ENCODE data around the gene ABCA13.

ABCA13 gene

DNA sequence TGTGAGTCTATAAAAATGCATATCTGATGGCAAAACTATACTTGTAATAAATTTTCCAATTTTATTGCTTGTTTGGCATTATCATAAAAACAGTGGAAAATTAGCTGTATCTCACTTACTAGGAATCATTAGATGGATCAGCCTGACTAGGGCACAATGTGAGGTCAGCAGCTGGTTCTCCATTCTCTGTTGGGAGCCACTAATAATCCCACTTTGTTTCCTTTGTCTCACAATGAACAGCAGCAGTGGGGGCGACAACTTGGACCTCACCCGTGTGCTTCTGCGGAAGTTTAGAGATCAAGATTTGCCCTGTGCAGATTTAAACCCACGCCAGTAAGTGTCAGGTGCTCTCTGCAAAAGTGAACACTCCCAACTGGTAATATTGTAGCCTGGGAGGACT lies 295.5 kb downstream of the ABCA13 start:
- Histone ChIP-seq H3K4me3 (ENCODE audit: low read depth, low read length) (no peak overlapping the region), H3K9ac (ENCODE audit: low read depth, low read length) (no peak overlapping the region), H3K27ac (ENCODE audit: low read depth, low read length) (no peak overlapping the region), H3K9me3 (ENCODE audit: control insufficient read depth, insufficient read depth, low read length) (no peaks in the 10 kb centered on the region), H3K36me3 (ENCODE audit: control insufficient read depth, insufficient read depth, low read length) (no peaks in the 10 kb centered on the region), H3K27me3 (ENCODE audit: control insufficient read depth, insufficient read depth, low read length) (no peaks in the 10 kb centered on the region), H3K4me1 (ENCODE audit: control insufficient read depth, insufficient read depth, low read length) (peaks cover 12% of the 10 kb centered on the region; the same call in 1 of the 2 replicates)

DNA sequence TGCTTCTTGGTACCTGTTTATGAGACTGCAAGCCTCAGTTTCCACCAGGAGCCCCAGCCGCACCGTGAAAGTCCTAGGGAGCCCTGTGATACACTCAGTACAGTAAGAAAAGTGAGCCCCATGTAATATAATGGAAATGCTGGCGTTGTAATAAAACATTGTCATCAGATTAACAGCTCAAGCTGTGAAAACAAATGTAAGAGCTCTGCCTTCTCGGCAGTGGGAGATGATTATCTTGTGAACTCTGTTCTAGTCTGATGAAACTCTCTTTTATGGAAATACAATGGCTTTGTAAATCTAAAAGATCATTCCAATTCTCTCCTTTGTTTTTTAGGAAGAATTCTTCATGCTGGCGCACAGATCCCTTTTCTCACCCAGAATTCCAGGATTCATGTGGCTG lies 299.9 kb downstream of the ABCA13 start:
- H3K27me3 ChIP-seq (ENCODE audit: control insufficient read depth, insufficient read depth, low read length), result no peaks in the 10 kb centered on the region
- H3K9me3 ChIP-seq (ENCODE audit: control insufficient read depth, insufficient read depth, low read length), result no peaks in the 10 kb centered on the region
- no peak overlapping the region for H3K4me3 ChIP-seq (ENCODE audit: low read depth, low read length)
- no peak overlapping the region for H3K27ac ChIP-seq (ENCODE audit: low read depth, low read length)
- H3K36me3 ChIP-seq (ENCODE audit: control insufficient read depth, insufficient read depth, low read length), result no peaks in the 10 kb centered on the region
- H3K4me1 ChIP-seq (ENCODE audit: control insufficient read depth, insufficient read depth, low read length), result peaks cover 16% of the 10 kb centered on the region; the same call in 1 of the 2 replicates
- no peak overlapping the region for H3K9ac ChIP-seq (ENCODE audit: low read depth, low read length)

GRCh38 chr7:48472640-48473039 lies 301.4 kb downstream of the ABCA13 start:
- Histone ChIP-seq H3K4me3 (ENCODE audit: low read depth, low read length) (no peak overlapping the region), H3K36me3 (ENCODE audit: control insufficient read depth, insufficient read depth, low read length) (no peaks in the 10 kb centered on the region), H3K27ac (ENCODE audit: low read depth, low read length) (no peak overlapping the region), H3K4me1 (ENCODE audit: control insufficient read depth, insufficient read depth, low read length) (peaks cover 16% of the 10 kb centered on the region; the same call in 1 of the 2 replicates), H3K9me3 (ENCODE audit: control insufficient read depth, insufficient read depth, low read length) (no peaks in the 10 kb centered on the region), H3K27me3 (ENCODE audit: control insufficient read depth, insufficient read depth, low read length) (no peaks in the 10 kb centered on the region), H3K9ac (ENCODE audit: low read depth, low read length) (no peak overlapping the region)

DNA sequence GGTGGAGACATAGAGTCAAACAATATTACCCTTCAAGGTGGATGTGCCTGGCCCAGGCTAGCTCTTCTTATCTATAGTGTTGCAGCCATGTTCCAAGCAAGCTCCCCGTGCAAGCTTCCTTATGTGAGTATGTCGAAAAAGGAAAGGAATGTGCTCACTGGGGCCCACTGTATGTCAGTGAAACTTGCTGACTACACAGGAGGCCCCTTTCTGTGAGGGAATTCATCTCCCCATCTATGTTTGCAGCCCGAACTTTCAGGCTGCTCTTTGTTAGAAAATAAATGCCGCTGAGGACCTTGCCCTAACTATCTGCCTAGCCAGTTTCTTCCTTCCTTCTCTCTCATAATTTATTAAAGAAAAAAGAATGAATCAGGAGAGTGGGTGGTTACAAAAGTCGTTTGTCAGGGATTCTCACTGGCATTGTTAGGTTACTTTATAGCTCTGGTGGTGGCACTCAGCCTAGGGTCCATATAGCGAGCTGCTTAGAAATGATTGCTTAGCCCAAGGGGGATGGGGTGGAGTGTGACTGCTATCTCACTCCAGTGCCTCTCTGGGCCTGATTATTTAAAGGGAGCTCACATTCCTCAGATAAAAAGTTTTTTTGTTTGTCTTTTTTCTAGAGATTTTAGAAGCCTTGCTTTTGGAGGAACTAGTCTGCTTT lies 302.1 kb downstream of the ABCA13 start:
- Histone ChIP-seq H3K4me1 (ENCODE audit: control insufficient read depth, insufficient read depth, low read length) (peaks cover 16% of the 10 kb centered on the region; the same call in 1 of the 2 replicates), H3K36me3 (ENCODE audit: control insufficient read depth, insufficient read depth, low read length) (no peaks in the 10 kb centered on the region), H3K4me3 (ENCODE audit: low read depth, low read length) (no peak overlapping the region), H3K27ac (ENCODE audit: low read depth, low read length) (no peak overlapping the region), H3K9me3 (ENCODE audit: control insufficient read depth, insufficient read depth, low read length) (no peaks in the 10 kb centered on the region), H3K27me3 (ENCODE audit: control insufficient read depth, insufficient read depth, low read length) (no peaks in the 10 kb centered on the region), H3K9ac (ENCODE audit: low read depth, low read length) (no peak overlapping the region)

DNA sequence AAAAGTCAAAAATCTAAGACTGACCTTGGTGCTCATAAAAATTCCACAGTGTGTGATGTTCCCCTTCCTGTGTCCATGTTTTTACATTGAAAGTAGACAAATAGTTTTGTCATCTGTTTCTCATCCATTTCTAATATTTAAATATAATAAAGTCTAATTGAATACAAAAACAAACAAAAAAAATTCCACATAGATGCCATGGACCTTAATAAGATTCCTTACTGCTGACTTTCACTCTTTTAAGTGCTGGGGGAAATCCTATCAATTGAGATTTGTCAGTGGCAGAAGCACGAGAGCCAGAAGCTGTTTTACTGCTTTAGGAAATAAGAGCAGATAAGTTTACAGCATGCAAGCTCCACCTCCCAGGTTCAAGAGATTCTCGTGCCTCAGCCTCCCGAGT lies 310.0 kb downstream of the ABCA13 start:
- no peaks in the 10 kb centered on the region for H3K27me3 ChIP-seq (ENCODE audit: control insufficient read depth, insufficient read depth, low read length)
- no peak overlapping the region for H3K4me3 ChIP-seq (ENCODE audit: low read depth, low read length)
- H3K4me1 ChIP-seq (ENCODE audit: control insufficient read depth, insufficient read depth, low read length), result no peaks in the 10 kb centered on the region
- H3K27ac ChIP-seq (ENCODE audit: low read depth, low read length), result no peak overlapping the region
- H3K36me3 ChIP-seq (ENCODE audit: control insufficient read depth, insufficient read depth, low read length), result no peaks in the 10 kb centered on the region
- H3K9me3 ChIP-seq (ENCODE audit: control insufficient read depth, insufficient read depth, low read length), result no peaks in the 10 kb centered on the region
- no peak overlapping the region for H3K9ac ChIP-seq (ENCODE audit: low read depth, low read length)

GRCh38 chr7:48497521-48497920 lies 326.3 kb downstream of the ABCA13 start:
- H3K4me3 ChIP-seq (ENCODE audit: low read depth, low read length), result no peak overlapping the region
- H3K27ac ChIP-seq (ENCODE audit: low read depth, low read length), result no peak overlapping the region
- no peaks in the 10 kb centered on the region for H3K4me1 ChIP-seq (ENCODE audit: control insufficient read depth, insufficient read depth, low read length)
- H3K9me3 ChIP-seq (ENCODE audit: control insufficient read depth, insufficient read depth, low read length), result no peaks in the 10 kb centered on the region
- no peaks in the 10 kb centered on the region for H3K27me3 ChIP-seq (ENCODE audit: control insufficient read depth, insufficient read depth, low read length)
- no peak overlapping the region for H3K9ac ChIP-seq (ENCODE audit: low read depth, low read length)
- no peaks in the 10 kb centered on the region for H3K36me3 ChIP-seq (ENCODE audit: control insufficient read depth, insufficient read depth, low read length)

- Histone ChIP-seq H3K4me1 (ENCODE audit: control insufficient read depth, insufficient read depth, low read length) (no peaks in the 10 kb centered on the region), H3K36me3 (ENCODE audit: control insufficient read depth, insufficient read depth, low read length) (no peaks in the 10 kb centered on the region), H3K27me3 (ENCODE audit: control insufficient read depth, insufficient read depth, low read length) (no peaks in the 10 kb centered on the region), H3K27ac (ENCODE audit: low read depth, low read length) (no peak overlapping the region), H3K9ac (ENCODE audit: low read depth, low read length) (no peak overlapping the region), H3K4me3 (ENCODE audit: low read depth, low read length) (no peak overlapping the region), H3K9me3 (ENCODE audit: control insufficient read depth, insufficient read depth, low read length) (no peaks in the 10 kb centered on the region)
These were observed 330.8 kb downstream of the ABCA13 start for GRCh38 chr7:48502021-48502420.

GRCh38 chr7:48505051-48505450 lies 333.8 kb downstream of the ABCA13 start:
- Histone ChIP-seq H3K9me3 (ENCODE audit: control insufficient read depth, insufficient read depth, low read length) (no peaks in the 10 kb centered on the region), H3K27me3 (ENCODE audit: control insufficient read depth, insufficient read depth, low read length) (no peaks in the 10 kb centered on the region), H3K9ac (ENCODE audit: low read depth, low read length) (no peak overlapping the region), H3K4me1 (ENCODE audit: control insufficient read depth, insufficient read depth, low read length) (no peaks in the 10 kb centered on the region), H3K36me3 (ENCODE audit: control insufficient read depth, insufficient read depth, low read length) (no peaks in the 10 kb centered on the region), H3K27ac (ENCODE audit: low read depth, low read length) (no peak overlapping the region), H3K4me3 (ENCODE audit: low read depth, low read length) (no peak overlapping the region)

DNA sequence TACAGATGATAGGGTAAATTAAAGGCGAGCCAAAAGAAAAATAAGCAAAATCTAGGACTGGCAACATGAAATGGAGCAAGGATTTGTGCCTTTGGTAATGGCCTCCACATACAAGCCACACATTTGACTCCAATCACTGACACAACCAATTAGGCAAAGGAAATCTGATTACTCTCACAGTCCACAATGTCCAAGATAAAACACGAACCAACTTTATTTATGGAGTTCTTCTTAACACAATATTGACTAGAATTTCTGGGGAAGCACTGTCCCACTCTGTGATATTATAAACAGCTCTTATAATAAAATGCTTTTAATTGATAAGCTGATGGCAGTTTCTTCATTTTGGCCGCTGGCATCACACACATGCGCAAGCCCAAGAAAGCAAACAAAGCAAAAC lies 334.2 kb downstream of the ABCA13 start:
- H3K4me1 ChIP-seq (ENCODE audit: control insufficient read depth, insufficient read depth, low read length), result no peaks in the 10 kb centered on the region
- H3K27ac ChIP-seq (ENCODE audit: low read depth, low read length), result no peak overlapping the region
- no peak overlapping the region for H3K4me3 ChIP-seq (ENCODE audit: low read depth, low read length)
- no peaks in the 10 kb centered on the region for H3K9me3 ChIP-seq (ENCODE audit: control insufficient read depth, insufficient read depth, low read length)
- H3K36me3 ChIP-seq (ENCODE audit: control insufficient read depth, insufficient read depth, low read length), result no peaks in the 10 kb centered on the region
- H3K27me3 ChIP-seq (ENCODE audit: control insufficient read depth, insufficient read depth, low read length), result no peaks in the 10 kb centered on the region
- no peak overlapping the region for H3K9ac ChIP-seq (ENCODE audit: low read depth, low read length)

DNA sequence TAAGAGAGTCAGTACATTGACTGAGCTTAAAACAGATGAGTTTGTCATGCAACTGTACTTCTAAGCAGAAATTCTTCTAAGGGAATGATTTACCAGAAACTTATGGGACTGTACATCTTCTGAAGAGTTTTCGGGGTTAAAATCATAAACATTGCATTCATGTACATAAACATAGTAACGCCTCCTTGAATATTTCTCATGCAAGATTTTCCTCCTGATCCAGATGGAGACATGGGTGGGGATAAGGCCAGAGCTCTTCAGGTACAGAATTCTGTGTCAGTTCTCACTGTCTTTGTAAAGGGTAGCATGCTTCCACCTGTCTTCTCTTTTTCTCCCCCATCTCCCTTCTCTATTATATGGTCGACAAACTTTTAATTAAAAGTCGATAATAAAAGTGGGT lies 335.3 kb downstream of the ABCA13 start:
- H3K9me3 ChIP-seq (ENCODE audit: control insufficient read depth, insufficient read depth, low read length), result no peaks in the 10 kb centered on the region
- no peaks in the 10 kb centered on the region for H3K36me3 ChIP-seq (ENCODE audit: control insufficient read depth, insufficient read depth, low read length)
- H3K4me3 ChIP-seq (ENCODE audit: low read depth, low read length), result no peak overlapping the region
- no peak overlapping the region for H3K27ac ChIP-seq (ENCODE audit: low read depth, low read length)
- no peaks in the 10 kb centered on the region for H3K4me1 ChIP-seq (ENCODE audit: control insufficient read depth, insufficient read depth, low read length)
- H3K9ac ChIP-seq (ENCODE audit: low read depth, low read length), result no peak overlapping the region
- no peaks in the 10 kb centered on the region for H3K27me3 ChIP-seq (ENCODE audit: control insufficient read depth, insufficient read depth, low read length)

- Histone ChIP-seq H3K9me3 (ENCODE audit: control insufficient read depth, insufficient read depth, low read length) (no peaks in the 10 kb centered on the region), H3K36me3 (ENCODE audit: control insufficient read depth, insufficient read depth, low read length) (no peaks in the 10 kb centered on the region), H3K4me1 (ENCODE audit: control insufficient read depth, insufficient read depth, low read length) (peaks cover 5% of the 10 kb centered on the region), H3K27ac (ENCODE audit: low read depth, low read length) (no peak overlapping the region), H3K9ac (ENCODE audit: low read depth, low read length) (no peak overlapping the region), H3K4me3 (ENCODE audit: low read depth, low read length) (no peak overlapping the region), H3K27me3 (ENCODE audit: control insufficient read depth, insufficient read depth, low read length) (no peaks in the 10 kb centered on the region)
These were observed 339.8 kb downstream of the ABCA13 start for GRCh38 chr7:48511080-48511479.

All from HUES48 (cell line).